Gastrocnemius medialis (tissue), 4 donors: ENCODE data around the gene MYOM3. TPM values are rescaled to one million over a fixed set of nuclear protein-coding genes. Genes with fewer than 3 reads are reported as not detected.

Source experiments
- ATAC-seq, 2 donors: fragments of 150-250 bp; one replicate each; pipeline ENCODE4 v1.9.1; 2016
- DNase-seq, 2 donors: peaks; one replicate each; pipeline ENCODE4 v3.0.0-alpha.2; 2019
- H3K27ac ChIP-seq, 4 donors: fragments of 200-600 bp; sonication (generic); 1 replicate in 1 of 4; 2 replicates in 3 of 4; pipeline ENCODE4 v1.5.1; 2016 to 2018; ENCODE audit warnings: mild to moderate bottlenecking in 2 of 4, moderate library complexity in 1 of 4
- H3K27me3 ChIP-seq, 3 donors: fragments of 200-600 bp; sonication (generic) in 2 of 3; 1 replicate in 1 of 3; 2 replicates in 2 of 3; pipeline versions ENCODE4 v1.5.1 to v1.6.0; 2016 to 2019; ENCODE audit warnings: mild to moderate bottlenecking in 1 of 3, moderate library complexity in 1 of 3
- H3K36me3 ChIP-seq, 2 donors: fragments of 200-600 bp; sonication (generic) in 1 of 2; one replicate each; pipeline ENCODE4 v1.5.1; 2017 to 2018
- H3K4me1 ChIP-seq, 2 donors: fragments of 200-600 bp; sonication (generic) in 1 of 2; one replicate each; pipeline ENCODE4 v1.5.1; 2016 to 2017; ENCODE audit warnings: mild to moderate bottlenecking in 2 of 2
- H3K4me3 ChIP-seq, 4 donors: fragments of 200-600 bp; sonication (generic) in 3 of 4; 1 replicate in 1 of 4; 2 replicates in 3 of 4; pipeline ENCODE4 v1.5.1; 2016 to 2019; ENCODE audit warnings: mild to moderate bottlenecking in 2 of 4
- H3K9me3 ChIP-seq, 3 donors: fragments of 200-600 bp; sonication (generic) in 2 of 3; 1 replicate in 1 of 3; 2 replicates in 2 of 3; pipeline ENCODE4 v1.5.1; 2016 to 2019
- POLR2A ChIP-seq, 2 donors: fragments of 450-650 bp; IDR thresholded peaks; one replicate each; pipeline ENCODE4 v1.6.1; 2017; ENCODE audit warnings: antibody characterized with exemption in 2 of 2, mild to moderate bottlenecking in 2 of 2, moderate library complexity in 2 of 2
- in situ Hi-C, 4 donors: fragments of 200-750 bp; cut with MboI; loops; one replicate each; pipeline versions ENCODE4 v1.15.0 to v1.8.0; 2017; ENCODE audit warnings: low sequenced_read_pairs in 4 of 4
- intact Hi-C: fragments of 100-400 bp; cut with DNase I; formaldehyde crosslinking; loops from one replicate; pipeline ENCODE4 v1.15.1; 2023; ENCODE audit warnings: low total_unique reads
- total RNA-seq, 4 donors: library from RNA; depleted of rRNA; stranded (reverse); fragments of >200 nt; gene quantifications; one replicate each; pipeline versions ENCODE4 v1.1.0 to v1.2.3, GENCODE V29; 2016
- TF ChIP-seq, protein P1 (sequence below), 5 experiments: fragments of 450-650 bp in 3 of 5; fragments of 200-600 bp in 2 of 5; sonication (generic) in 2 of 5; IDR thresholded peaks in 4 of 5; conservative IDR thresholded peaks in 1 of 5; 1 replicate in 4 of 5; 2 replicates in 1 of 5; pipeline ENCODE4 v1.5.1; 2016 to 2019; ENCODE audit warnings: antibody characterized with exemption in 5 of 5, mild to moderate bottlenecking in 3 of 5, moderate library complexity in 3 of 5

Gene MYOM3
- total RNA-seq, 4 donors from 2014 or later: 114 to 266 (median 184) TPM

DNA sequence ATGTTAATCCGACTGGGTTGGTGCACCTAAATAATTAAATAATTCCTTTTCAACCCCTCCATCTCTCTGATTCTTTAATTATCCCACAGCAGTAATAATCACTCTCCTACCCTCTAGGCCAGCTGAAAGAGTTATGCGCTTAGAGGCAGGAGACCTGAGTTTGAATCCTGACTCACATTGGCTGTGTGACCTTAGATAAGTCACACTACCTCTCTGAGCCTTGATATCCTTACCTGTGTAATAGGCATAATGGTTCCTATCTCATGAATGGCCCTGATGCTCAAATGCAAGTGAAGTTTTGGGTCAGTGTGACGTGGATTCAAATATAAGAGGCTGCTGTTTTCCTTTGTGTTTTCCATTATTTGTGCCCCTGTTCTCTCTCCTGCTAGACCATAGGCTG, 8.1 kb downstream of the MYOM3 start:
- in situ Hi-C loops: no loop called here
- intact Hi-C loops: no loop called here
- ATAC-seq: no peak
- no peaks in the 10 kb centered on the region for H3K9me3 ChIP-seq
- peaks cover 61 to 67% of the 10 kb centered on the region in 2 donors for H3K4me1 ChIP-seq
- H3K27me3 ChIP-seq: no peaks in the 10 kb centered on the region
- no peak for DNase-seq
- no peak for TF ChIP-seq POLR2A (IDR thresholded peaks at IDR 0.05)
- TF ChIP-seq, protein P1, sequence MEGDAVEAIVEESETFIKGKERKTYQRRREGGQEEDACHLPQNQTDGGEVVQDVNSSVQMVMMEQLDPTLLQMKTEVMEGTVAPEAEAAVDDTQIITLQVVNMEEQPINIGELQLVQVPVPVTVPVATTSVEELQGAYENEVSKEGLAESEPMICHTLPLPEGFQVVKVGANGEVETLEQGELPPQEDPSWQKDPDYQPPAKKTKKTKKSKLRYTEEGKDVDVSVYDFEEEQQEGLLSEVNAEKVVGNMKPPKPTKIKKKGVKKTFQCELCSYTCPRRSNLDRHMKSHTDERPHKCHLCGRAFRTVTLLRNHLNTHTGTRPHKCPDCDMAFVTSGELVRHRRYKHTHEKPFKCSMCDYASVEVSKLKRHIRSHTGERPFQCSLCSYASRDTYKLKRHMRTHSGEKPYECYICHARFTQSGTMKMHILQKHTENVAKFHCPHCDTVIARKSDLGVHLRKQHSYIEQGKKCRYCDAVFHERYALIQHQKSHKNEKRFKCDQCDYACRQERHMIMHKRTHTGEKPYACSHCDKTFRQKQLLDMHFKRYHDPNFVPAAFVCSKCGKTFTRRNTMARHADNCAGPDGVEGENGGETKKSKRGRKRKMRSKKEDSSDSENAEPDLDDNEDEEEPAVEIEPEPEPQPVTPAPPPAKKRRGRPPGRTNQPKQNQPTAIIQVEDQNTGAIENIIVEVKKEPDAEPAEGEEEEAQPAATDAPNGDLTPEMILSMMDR (IDR thresholded peaks at IDR 0.05 in 4 of 5, conservative IDR thresholded peaks at IDR 0.05 in 1 of 5): no peak
- H3K36me3 ChIP-seq: no peaks in the 10 kb centered on the region
- peak overlapping the region; percentile 93 to 97 (median 96) for H3K27ac ChIP-seq
- H3K4me3 ChIP-seq: no peak overlapping the region

DNA sequence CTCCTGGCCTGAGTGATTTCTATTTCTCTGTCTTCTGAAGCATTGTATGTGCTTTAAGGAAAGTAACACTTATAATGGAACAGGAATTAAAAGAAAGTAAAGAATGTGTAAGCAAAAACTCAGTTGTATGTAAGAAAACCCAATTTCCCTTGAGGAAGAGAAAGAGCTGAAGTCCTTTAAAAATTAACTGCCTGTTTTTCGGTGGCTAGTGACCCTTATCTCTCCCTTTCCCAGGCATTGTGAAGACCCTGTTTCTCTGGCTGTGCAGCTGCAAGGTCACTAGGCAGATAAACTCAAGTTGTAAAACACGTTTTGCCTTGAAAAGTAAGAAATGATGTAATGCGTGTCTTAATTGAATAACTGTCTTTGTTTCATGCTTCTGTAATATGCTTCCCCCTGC, 8.5 kb downstream of the MYOM3 start:
- H3K9me3 ChIP-seq: no peaks in the 10 kb centered on the region
- no peaks in the 10 kb centered on the region for H3K36me3 ChIP-seq
- intact Hi-C loops (no loop called here), in situ Hi-C loops (no loop called here)
- H3K27me3 ChIP-seq: no peaks in the 10 kb centered on the region
- TF ChIP-seq, protein P1 (IDR thresholded peaks at IDR 0.05 in 4 of 5, conservative IDR thresholded peaks at IDR 0.05 in 1 of 5): no peak
- TF ChIP-seq POLR2A (IDR thresholded peaks at IDR 0.05): no peak
- ATAC-seq (no peak), DNase-seq (no peak)
- peak overlapping the region; percentile 93 to 97 (median 96) for H3K27ac ChIP-seq
- no peak overlapping the region for H3K4me3 ChIP-seq
- H3K4me1 ChIP-seq: peaks cover 57 to 67% of the 10 kb centered on the region in 2 donors

DNA sequence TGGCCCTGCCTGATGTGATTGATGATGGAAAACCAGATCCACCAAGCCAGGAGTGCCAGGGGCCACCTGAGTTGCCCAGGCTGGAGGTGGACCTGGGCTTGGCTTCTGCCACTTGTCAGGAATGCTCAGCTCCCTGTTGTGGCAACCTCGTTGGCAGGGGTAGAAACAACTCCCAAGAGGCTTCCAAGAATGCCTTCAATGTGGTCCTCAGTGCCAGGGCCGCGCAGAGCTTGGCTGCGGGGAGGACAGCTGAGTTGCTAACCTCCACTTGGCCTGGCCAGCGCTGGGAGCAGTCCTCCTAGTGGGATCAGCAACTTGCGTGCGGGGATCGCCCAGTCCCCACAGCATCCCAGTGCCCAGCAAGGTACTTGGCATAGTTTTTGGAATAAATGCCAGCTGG, 9.0 kb downstream of the MYOM3 start:
- Histone ChIP-seq H3K4me1 (peaks cover 54 to 63% of the 10 kb centered on the region in 2 donors), H3K27me3 (no peaks in the 10 kb centered on the region), H3K9me3 (no peaks in the 10 kb centered on the region), H3K36me3 (no peaks in the 10 kb centered on the region), H3K27ac (peak overlapping the region; percentile 93 to 97 (median 96)), H3K4me3 (no peak overlapping the region)
- DNase-seq (peak; percentile 83 to 96), ATAC-seq (peak; percentile 61 to 82)
- intact Hi-C loops: no loop called here
- in situ Hi-C loops: no loop called here
- TF ChIP-seq, protein P1 (IDR thresholded peaks at IDR 0.05 in 4 of 5, conservative IDR thresholded peaks at IDR 0.05 in 1 of 5): no peak
- TF ChIP-seq POLR2A (IDR thresholded peaks at IDR 0.05): no peak

GRCh38 chr1:24101796-24102586, 9.9 kb downstream of the MYOM3 start:
- no peak for ATAC-seq
- no peak for TF ChIP-seq POLR2A (IDR thresholded peaks at IDR 0.05)
- TF ChIP-seq, protein P1 (IDR thresholded peaks at IDR 0.05 in 4 of 5, conservative IDR thresholded peaks at IDR 0.05 in 1 of 5): no peak
- no peaks in the 10 kb centered on the region for H3K9me3 ChIP-seq
- H3K4me1 ChIP-seq: peaks cover 55 to 62% of the 10 kb centered on the region in 2 donors
- H3K27me3 ChIP-seq: no peaks in the 10 kb centered on the region
- in situ Hi-C loops: no loop called here
- H3K4me3 ChIP-seq: no peak overlapping the region
- H3K36me3 ChIP-seq: no peaks in the 10 kb centered on the region
- intact Hi-C loops: no loop called here
- H3K27ac ChIP-seq: peak overlapping the region; percentile 93 to 97 (median 96)
- no peak for DNase-seq
